Endothelial cell (in vitro differentiated cells): ENCODE measurements around the gene ISG15. TPM values are rescaled to one million over a fixed set of nuclear protein-coding genes. Genes with fewer than 3 reads are reported as not detected.
"Not testable (repeated sequence)": the region's sequence is repeated elsewhere in the genome, so short reads cannot be mapped to it uniquely, and the experiment has no call there.

ENCODE experiments used
- DNase-seq: peaks from one replicate; pipeline ENCODE4 v3.0.0; 2021; ENCODE audit warnings: low spot score
- H3K27ac Mint-ChIP-seq: one replicate; pipeline ENCODE4 v1.8.0; 2021; ENCODE audit warnings: mixed read lengths, inconsistent platforms; ENCODE audit not compliant: unreplicated experiment
- H3K27me3 Mint-ChIP-seq: one replicate; pipeline ENCODE4 v1.8.0; 2021; ENCODE audit warnings: mild to moderate bottlenecking, moderate library complexity, mixed read lengths, inconsistent platforms; ENCODE audit not compliant: unreplicated experiment
- H3K36me3 Mint-ChIP-seq: one replicate; pipeline ENCODE4 v1.8.0; 2021; ENCODE audit warnings: mild to moderate bottlenecking, low read depth, mixed read lengths, inconsistent platforms; ENCODE audit not compliant: unreplicated experiment
- H3K4me1 Mint-ChIP-seq: one replicate; pipeline ENCODE4 v1.8.0; 2021; ENCODE audit warnings: mild to moderate bottlenecking, mixed read lengths, inconsistent platforms; ENCODE audit not compliant: unreplicated experiment
- H3K4me3 Mint-ChIP-seq: one replicate; pipeline ENCODE4 v1.8.0; 2021; ENCODE audit warnings: mild to moderate bottlenecking, mixed read lengths, inconsistent platforms; ENCODE audit not compliant: unreplicated experiment
- H3K9me3 Mint-ChIP-seq: one replicate; pipeline ENCODE4 v1.8.0; 2021; ENCODE audit warnings: mixed read lengths, inconsistent platforms; ENCODE audit not compliant: unreplicated experiment
- total RNA-seq: library from RNA; stranded (reverse); fragmentation: NEBNext Ultra II Directional; extraction: Animal tissue kit (Norgen Biotek cat#: 25700); gene quantifications from one replicate; pipeline ENCODE4 v1.2.1, GENCODE V29; 2021; ENCODE audit not compliant: unreplicated experiment
- TF ChIP-seq, protein P1 (sequence below): fragments of 200-600 bp; sonication (generic); IDR thresholded peaks from one replicate; pipeline ENCODE4 v1.5.0; 2021; ENCODE audit warnings: antibody characterized with exemption; ENCODE audit not compliant: unreplicated experiment

Gene ISG15
- total RNA-seq, 1 donor from 2014 or later = 33.3 TPM

DNA sequence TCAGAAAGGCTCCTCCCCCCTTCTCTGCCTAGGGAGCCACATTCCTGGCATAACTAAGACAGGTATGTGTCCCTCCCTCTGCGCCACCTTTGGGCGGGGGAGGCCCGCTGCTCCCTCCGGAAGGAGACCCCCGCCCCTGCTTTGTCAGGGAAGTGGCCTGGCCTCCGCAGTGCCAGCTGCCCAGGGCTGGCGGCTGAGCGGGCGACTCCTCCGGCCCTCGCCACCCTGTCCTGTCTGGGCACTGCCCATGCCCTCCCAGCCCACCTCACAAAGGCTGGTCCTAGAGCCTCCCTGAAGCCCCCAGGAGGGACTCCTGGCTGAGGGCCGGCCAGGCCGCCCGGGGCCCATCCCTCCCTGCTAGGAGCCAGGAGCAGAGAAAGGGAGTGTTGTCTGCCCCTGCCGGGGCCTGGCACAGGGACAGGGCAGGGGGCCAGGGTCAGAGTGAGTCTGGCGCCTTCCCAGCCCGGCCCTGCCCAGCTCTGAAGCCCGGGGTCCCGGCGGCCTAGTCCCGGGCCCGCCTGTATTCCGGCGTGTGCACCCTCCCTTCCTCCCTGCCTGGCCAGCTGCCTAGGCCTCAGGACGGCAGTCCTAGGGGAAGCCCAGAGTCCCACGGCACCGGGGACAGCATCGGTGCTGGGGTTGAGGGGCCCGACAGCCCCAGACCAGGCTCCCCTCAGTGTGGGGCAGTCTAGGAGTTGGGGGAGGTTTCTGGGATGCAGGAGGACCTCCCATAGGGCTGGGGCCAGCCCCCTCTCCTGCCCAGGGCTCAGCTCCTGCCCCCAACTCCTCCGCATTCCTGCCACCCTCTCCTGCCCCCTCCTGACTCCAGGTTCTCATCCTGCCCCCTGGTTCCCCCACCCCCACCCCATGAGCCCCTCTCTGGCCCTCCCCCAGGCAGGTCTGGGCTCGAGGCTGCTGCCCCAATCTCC, 11.7 kb downstream of the ISG15 start:
- Mint-ChIP-seq H3K27ac (no peak overlapping the region), H3K9me3 (no peaks in the 10 kb centered on the region), H3K36me3 (peaks cover 8% of the 10 kb centered on the region), H3K27me3 (peaks cover 13% of the 10 kb centered on the region), H3K4me3 (no peak overlapping the region), H3K4me1 (peaks cover 23% of the 10 kb centered on the region)
- TF ChIP-seq, protein P1, sequence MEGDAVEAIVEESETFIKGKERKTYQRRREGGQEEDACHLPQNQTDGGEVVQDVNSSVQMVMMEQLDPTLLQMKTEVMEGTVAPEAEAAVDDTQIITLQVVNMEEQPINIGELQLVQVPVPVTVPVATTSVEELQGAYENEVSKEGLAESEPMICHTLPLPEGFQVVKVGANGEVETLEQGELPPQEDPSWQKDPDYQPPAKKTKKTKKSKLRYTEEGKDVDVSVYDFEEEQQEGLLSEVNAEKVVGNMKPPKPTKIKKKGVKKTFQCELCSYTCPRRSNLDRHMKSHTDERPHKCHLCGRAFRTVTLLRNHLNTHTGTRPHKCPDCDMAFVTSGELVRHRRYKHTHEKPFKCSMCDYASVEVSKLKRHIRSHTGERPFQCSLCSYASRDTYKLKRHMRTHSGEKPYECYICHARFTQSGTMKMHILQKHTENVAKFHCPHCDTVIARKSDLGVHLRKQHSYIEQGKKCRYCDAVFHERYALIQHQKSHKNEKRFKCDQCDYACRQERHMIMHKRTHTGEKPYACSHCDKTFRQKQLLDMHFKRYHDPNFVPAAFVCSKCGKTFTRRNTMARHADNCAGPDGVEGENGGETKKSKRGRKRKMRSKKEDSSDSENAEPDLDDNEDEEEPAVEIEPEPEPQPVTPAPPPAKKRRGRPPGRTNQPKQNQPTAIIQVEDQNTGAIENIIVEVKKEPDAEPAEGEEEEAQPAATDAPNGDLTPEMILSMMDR = no peak
- no peak for DNase-seq

DNA sequence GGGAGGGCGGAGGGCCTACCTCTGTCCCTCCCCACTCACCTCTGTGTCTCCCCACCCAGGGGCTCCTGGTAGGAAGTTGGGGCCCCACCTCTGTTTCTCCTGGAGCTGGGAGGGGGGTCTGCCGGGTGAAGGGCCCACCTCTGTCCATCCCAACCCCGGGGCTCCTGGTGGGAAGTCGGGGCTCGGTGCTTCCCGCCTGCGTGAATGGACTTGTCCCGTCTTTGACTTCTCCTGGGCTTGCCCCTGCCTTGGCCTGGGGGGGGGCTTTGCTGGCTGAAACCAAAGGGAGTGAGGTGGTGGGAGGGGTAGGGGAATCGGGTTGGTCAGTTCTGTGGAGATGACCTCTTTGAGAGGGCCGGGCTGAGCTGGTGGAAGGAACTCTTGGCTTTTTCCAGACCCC, 12.4 kb downstream of the ISG15 start:
- peaks cover 23% of the 10 kb centered on the region for H3K4me1 Mint-ChIP-seq
- H3K27me3 Mint-ChIP-seq = peaks cover 13% of the 10 kb centered on the region
- no peaks in the 10 kb centered on the region for H3K9me3 Mint-ChIP-seq
- no peak overlapping the region for H3K27ac Mint-ChIP-seq
- H3K36me3 Mint-ChIP-seq = peaks cover 8% of the 10 kb centered on the region
- peak overlapping the region; percentile 69 for H3K4me3 Mint-ChIP-seq
- TF ChIP-seq, protein P1 = no peak
- DNase-seq = no peak

DNA sequence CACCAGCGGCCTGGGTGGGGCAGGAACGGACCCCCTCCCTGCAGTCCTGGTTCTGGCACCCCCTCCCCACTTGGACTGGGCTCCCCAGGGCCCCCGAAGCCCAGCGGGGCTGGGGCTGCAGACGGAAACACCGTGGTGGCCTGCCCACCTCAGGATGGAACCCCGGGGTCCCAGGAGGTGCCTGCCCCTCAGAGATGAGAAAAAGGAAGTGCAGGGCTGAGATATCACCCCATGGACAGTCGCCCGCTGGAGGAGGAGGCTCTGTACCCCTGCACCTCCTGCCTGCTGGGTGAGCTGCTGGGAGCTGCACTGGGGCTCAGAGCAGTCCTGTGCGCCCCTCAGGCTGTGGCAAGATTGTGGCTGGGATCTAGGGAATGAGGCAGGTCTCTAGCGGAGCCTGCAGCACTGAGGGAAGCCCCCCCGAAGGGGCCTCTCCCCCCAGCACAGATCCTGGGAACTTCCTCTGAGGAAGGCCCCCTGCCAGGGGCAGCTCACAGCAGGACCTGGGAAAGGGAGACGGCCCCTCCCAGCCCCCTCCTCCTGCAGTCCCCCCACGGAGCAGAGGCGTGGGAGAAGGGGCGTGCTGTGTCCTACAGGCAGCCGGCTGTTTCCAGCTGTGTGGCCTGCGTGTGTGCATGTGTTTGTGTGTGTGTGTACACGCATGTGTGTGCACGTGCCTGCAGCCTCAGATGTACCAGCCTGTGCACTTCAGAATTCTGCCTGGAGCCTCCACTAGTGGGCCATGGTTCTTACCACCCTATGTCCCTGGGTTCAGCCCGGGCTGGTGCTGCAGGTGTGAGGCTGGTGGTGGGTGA, 13.5 kb downstream of the ISG15 start:
- no peak overlapping the region for H3K4me3 Mint-ChIP-seq
- H3K27ac Mint-ChIP-seq = no peak overlapping the region
- peaks cover 22% of the 10 kb centered on the region for H3K4me1 Mint-ChIP-seq
- TF ChIP-seq, protein P1 = no peak
- peaks cover 13% of the 10 kb centered on the region for H3K27me3 Mint-ChIP-seq
- peaks cover 8% of the 10 kb centered on the region for H3K36me3 Mint-ChIP-seq
- DNase-seq = no peak
- no peaks in the 10 kb centered on the region for H3K9me3 Mint-ChIP-seq

DNA sequence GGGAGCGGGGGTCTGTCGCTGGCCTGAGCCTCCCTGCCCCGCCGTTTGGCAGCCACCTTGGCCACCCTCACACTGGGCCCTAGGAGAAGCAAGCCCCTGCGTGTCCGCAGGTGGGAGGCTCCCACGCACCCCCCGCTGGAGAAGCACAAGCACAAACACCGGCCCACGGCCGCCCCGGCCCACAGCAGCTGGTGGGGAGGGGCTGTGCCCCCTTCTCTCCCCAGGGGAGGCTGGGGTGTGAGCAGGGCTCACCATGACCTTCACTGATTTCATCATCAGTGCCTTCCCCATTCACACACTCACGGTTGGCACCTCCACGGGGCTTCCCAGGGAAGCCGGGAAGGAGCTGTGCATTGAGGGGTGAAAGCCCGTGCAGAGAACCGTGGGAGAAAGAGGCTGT, 14.5 kb downstream of the ISG15 start:
- Mint-ChIP-seq H3K36me3 (peaks cover 8% of the 10 kb centered on the region), H3K4me1 (peaks cover 21% of the 10 kb centered on the region), H3K9me3 (no peaks in the 10 kb centered on the region), H3K27ac (no peak overlapping the region), H3K27me3 (peaks cover 14% of the 10 kb centered on the region), H3K4me3 (no peak overlapping the region)
- DNase-seq = no peak
- TF ChIP-seq, protein P1 = no peak

DNA sequence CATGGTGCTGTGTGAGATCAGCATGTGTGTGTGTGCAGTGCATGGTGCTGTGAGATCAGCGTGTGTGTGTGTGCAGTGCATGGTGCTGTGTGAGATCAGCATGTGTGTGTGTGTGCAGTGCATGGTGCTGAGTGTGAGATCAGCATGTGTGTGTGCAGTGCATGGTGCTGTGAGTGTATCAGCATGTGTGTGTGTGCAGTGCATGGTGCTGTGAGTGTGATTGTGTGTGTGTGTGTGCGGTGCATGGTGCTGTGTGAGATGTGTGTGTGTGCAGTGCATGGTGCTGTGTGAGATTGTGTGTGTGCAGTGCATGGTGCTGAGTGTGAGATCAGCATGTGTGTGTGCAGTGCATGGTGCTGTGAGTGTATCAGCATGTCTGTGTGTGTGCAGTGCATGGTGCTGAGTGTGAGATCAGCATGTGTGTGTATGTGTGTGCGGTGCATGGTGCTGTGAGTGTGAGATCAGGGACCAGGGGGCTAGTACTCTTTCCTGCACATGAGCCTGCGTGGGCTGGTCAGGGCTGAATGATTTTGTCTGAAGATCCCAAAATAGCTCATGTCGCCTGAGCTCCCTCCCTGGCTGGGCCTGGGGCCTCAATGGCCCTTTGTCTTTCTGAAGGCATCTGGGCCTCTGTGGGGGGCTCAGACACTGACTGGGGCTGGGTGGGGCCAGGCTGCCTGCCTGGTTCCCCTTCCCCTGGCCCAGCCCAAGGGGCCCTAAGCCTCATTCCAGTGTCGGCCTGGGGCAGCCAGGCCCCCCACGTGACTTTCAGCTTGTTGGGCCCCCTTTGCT, 17.8 kb downstream of the ISG15 start:
- not testable (repeated sequence) for DNase-seq, H3K36me3 Mint-ChIP-seq, H3K4me3 Mint-ChIP-seq, H3K9me3 Mint-ChIP-seq, H3K27ac Mint-ChIP-seq
- Mint-ChIP-seq H3K4me1 (peaks cover 11% of the 10 kb centered on the region), H3K27me3 (peaks cover 12% of the 10 kb centered on the region)
